Stimulated activated CD4-positive, alpha-beta T cell treated with anti-CD3 and anti-CD28 coated beads, Interleukin-2, amount 100 ng/mL, for 24 hours (primary cell): ENCODE data around the gene GLYAT.

Source experiments
- DNase-seq, 2 donors: peaks; one replicate each; pipeline ENCODE4 v3.0.0-alpha.2; 2020

The GLYAT gene

GRCh38 chr11:58731819-58732218 is at the start of gene GLYAT:
Gene GLYAT, minus strand, starts transcription at chr11:58731943. Its CDS starts 7,447 bp downstream, at chr11:58724496.
- no peak for DNase-seq

GRCh38 chr11:58781345-58781744 is 49.6 kb upstream of the GLYAT start:
- DNase-seq = no peak

GRCh38 chr11:58780578-58780977 is 48.8 kb upstream of the GLYAT start:
- DNase-seq = no peak

GRCh38 chr11:58776891-58777710 is 45.4 kb upstream of the GLYAT start:
- DNase-seq = no peak

- DNase-seq = no peak
Observed at GRCh38 chr11:58775066-58775708, 43.4 kb upstream of the GLYAT start.

GRCh38 chr11:58774164-58774593 is 42.4 kb upstream of the GLYAT start:
- DNase-seq = no peak

- DNase-seq = no peak
Observed at GRCh38 chr11:58773337-58773736, 41.6 kb upstream of the GLYAT start.

- no peak for DNase-seq
Observed at GRCh38 chr11:58772329-58773285, 40.9 kb upstream of the GLYAT start.

GRCh38 chr11:58771458-58771855 is 39.7 kb upstream of the GLYAT start:
- no peak for DNase-seq

- no peak for DNase-seq
Observed at GRCh38 chr11:58770627-58771457, 39.1 kb upstream of the GLYAT start.

- no peak for DNase-seq
Observed at GRCh38 chr11:58770166-58770565, 38.4 kb upstream of the GLYAT start.

GRCh38 chr11:58769308-58769707 is 37.6 kb upstream of the GLYAT start:
- no peak for DNase-seq

- no peak for DNase-seq
Observed at GRCh38 chr11:58768137-58768536, 36.4 kb upstream of the GLYAT start.

- DNase-seq = no peak
Observed at GRCh38 chr11:58765078-58765477, 33.3 kb upstream of the GLYAT start.

GRCh38 chr11:58763120-58763490 is 31.4 kb upstream of the GLYAT start:
- DNase-seq = no peak

- DNase-seq = no peak
Observed at GRCh38 chr11:58762284-58763119, 30.8 kb upstream of the GLYAT start.

- DNase-seq = no peak
Observed at GRCh38 chr11:58757439-58757838, 25.7 kb upstream of the GLYAT start.

GRCh38 chr11:58745705-58746364 is 14.1 kb upstream of the GLYAT start:
- no peak for DNase-seq

GRCh38 chr11:58744988-58745704 is 13.4 kb upstream of the GLYAT start:
- DNase-seq = no peak
